HG03469 (cell line): ENCODE measurements around the gene SCN8A.

Experiments
- ATAC-seq: cut with Tn5 transposase; IDR thresholded peaks from one replicate; pipeline ENCODE4 v1.9.1; 2021; ENCODE audit warnings: mild to moderate bottlenecking, moderate library complexity, moderate number of reproducible peaks; ENCODE audit not compliant: unreplicated experiment

The SCN8A gene

DNA sequence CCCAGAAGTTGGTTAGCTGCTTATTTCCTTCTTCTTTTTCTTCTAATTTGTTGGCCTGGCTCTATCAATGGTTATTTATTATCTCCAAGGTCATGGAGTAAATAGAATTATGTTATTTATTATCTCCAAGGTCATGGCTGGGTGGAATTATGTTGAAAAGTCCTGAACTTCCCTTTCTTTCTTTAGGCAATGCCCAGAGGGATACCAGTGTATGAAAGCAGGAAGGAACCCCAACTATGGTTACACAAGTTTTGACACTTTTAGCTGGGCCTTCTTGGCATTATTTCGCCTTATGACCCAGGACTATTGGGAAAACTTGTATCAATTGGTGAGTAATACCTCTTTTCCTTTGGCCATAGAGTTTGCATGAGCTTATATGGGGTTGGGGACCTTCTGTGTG, 111.6 kb downstream of the SCN8A start:
- no peak for ATAC-seq

- no peak for ATAC-seq
Observed at GRCh38 chr12:51705450-51705849, 114.4 kb downstream of the SCN8A start.

DNA sequence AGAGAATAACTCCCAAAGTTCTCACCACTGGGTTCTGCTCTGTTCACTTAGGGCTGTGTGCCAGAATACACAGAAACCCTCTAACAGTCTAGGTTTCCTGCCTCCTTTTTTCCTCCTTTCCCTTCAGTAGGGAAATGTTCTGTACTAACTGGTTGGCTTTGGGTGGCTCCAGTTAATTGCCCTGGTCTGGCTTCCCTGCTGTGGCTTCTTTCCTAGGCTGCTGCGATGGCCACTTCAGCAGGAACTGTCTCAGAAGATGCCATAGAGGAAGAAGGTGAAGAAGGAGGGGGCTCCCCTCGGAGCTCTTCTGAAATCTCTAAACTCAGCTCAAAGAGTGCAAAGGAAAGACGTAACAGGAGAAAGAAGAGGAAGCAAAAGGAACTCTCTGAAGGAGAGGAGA, 115.2 kb downstream of the SCN8A start:
- ATAC-seq = no peak

DNA sequence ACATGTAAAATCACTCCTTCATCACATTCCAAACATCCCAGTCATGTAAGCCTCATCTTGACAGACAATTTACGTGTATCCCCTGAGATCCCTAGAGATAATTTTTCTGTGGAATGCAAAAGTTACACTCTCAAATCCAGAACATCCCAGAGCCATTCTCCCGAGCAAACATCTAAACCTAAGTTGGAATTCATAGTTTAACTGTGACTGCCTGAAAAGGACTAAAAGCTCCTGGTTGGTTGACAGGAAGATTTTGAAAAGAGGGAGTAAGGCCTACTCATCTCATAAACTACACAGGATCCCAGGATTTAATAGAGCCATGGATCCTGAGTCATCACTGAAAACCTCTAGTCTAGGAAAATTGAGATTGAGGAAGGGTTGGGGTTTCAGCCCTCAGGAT, 123.6 kb downstream of the SCN8A start:
- no peak for ATAC-seq

DNA sequence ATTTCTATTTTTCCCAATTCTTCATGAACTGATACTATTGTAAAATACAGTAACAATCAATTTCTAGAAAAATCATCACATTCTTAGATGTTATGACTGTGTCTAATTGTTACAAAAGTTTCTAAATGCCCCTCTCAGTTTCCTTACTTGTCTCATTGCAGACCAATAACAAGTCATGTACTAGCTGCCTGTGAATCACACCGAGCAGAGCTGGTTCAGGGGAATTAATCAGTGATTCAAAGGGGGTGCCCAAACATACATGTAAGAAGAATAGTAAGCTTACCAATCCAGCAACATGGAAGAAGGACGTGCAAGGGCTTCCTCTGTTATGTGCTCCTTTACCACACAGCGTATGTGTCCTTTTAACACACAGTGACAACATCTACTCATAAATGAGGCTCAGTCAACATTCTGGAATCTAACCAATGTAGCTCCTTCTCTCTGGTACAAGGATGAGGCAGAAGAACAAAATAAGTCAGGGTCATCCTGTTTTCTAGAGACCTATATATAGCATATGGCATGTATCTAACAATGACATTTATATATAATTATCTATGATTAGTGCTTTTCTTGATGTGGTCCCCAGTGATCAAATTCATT, 126.4 kb downstream of the SCN8A start:
- no peak for ATAC-seq

DNA sequence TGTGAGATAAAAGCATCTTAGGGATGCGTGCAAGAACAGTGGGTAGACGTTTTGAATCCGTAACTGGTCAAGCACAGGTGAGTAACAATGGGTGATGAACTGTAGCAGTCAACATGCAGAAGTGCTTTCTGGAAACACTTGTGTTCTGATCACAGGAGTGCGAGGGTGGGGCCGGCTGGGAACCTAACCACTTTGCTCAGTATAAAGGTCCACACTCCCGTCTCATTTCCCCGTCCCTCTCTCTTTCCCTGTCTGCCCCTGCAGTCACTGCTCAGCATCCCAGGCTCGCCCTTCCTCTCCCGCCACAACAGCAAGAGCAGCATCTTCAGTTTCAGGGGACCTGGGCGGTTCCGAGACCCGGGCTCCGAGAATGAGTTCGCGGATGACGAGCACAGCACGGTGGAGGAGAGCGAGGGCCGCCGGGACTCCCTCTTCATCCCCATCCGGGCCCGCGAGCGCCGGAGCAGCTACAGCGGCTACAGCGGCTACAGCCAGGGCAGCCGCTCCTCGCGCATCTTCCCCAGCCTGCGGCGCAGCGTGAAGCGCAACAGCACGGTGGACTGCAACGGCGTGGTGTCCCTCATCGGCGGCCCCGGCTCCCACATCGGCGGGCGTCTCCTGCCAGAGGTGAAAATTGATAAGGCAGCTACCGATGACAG, 130.4 kb downstream of the SCN8A start:
- no peak for ATAC-seq

DNA sequence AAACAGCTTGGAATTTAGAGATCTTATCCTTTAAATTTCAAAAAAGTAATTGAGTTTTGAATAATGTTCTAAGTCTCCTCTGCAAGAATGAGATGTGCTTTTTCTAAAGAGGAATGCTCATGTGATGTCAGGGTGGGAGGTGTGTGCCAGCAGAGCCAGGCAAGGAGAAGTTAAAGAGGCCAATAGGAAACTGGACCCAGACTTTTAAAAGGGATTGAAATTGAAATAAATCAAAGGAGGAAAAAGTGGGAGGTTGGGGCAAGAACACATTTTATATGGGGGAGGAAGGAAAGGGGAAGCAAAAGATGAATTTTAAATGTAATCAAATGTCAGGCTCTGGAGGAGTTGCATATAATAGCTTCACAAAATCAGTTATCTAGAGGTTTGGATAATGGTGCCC, 131.4 kb downstream of the SCN8A start:
- ATAC-seq = no peak

DNA sequence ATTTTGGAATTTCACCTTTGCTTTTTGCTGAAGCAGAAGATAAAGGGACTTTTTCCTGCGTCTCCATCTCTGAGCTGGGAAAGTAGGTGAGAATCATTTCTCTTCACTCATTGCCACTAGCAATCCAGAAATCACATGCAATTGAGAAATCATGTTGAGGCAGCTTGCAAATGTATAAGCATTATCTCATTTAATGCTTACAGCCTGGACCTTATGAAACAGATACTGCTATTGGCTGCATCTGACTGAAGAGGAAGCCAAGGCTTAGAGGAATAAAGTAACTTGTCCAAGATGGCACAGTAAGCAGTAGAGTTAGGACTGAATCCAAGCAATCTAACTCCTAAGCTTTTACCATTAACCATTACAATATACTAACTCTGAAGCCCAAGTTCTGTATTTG, 135.1 kb downstream of the SCN8A start:
- ATAC-seq = no peak

DNA sequence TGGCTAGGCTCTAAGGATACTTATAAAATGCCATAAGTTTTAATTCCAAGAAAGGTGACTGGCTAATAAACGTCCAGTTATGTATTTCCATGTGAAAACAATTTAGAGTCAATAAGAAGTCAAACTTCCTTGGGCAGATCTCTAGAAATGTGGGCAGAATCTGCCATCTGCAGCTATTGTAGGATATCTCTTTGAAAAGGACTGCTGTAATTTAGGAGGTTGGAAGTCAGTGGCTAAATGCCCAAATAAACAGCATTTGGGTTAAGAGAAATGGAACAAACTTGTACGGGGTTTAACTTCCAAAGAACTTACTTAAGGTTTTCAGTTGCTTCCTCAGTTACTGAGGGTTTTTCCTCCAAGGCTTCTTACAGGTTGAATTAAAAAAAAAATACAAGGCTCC, 135.9 kb downstream of the SCN8A start:
- ATAC-seq = no peak

GRCh38 chr12:51729331-51729730, 138.3 kb downstream of the SCN8A start:
- ATAC-seq = no peak

DNA sequence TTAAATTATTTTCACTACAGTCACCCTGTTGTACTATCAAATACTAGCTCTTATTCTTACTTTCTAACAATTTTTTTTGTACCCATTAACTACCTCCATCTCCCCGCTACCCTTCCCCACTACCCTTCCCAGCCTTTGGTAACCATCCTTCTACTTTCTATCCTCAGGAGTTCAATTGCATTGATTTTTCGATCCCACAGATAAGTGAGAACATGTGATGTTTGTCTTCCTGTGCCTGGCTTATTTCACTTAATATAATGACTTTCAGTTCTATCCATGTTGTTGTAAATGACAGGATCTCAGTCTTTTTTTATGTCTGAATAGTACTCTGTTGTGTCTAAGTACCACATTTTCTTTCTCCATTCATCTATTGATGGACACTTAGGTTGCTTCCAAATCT, 139.7 kb downstream of the SCN8A start:
- ATAC-seq = no peak

DNA sequence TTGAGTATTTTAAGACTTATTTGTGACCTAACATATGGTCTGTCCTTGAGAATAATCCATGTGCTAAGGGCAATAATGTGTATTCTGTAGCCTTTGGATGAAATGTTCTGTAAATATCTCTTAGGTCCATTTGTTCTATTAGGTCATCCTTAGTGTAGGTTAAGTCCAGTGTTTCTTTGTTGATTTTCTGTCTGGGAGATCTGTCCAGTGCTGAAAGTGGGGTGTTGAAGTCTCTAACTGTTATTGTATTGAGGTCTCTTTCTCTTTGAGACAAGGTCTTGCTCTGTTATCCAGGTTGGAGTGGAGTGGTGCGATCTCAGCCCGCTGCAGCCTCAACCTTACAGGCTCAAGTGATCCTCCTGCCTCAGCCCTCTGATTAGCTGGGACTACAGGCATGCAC, 149.5 kb downstream of the SCN8A start:
- no peak for ATAC-seq

DNA sequence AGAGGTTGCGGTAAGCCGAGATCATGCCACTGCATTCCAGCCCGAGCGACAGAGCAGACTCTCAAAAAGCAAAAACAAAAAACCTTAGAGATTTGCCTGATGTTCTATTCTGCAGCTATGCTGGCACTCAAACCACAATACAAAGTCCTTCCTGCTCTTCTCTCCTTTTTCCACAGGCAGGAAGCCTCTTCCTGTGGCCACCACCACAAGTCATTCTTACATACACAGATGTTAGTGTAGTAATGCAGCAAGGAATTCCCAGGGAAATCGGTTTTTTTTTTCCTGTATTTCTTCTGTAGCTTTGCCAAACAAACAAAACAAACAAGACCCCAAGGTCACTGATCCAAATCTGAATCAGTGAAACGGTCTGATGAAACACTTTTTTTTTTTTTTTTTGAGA, 153.2 kb downstream of the SCN8A start:
- no peak for ATAC-seq

GRCh38 chr12:51744957-51745356, 153.9 kb downstream of the SCN8A start:
- ATAC-seq = no peak

DNA sequence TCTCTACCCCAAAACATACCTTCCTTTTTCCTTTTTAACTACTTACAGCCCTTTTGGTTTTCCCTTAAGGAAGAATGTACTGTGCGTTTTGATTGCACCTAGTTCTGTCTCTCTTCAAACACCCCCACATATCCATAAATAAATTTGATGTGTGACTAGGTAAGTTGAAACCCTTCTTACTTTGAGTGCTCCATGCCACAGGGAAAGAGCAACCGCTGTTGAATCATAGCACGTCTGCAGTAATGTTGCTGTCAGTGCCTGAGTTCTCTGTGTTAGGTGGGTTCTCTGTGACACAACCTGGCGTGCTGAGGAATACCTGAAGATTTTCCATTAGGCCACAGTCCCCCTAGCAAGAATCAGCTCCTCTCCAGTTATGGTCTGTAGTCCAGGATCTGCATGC, 155.4 kb downstream of the SCN8A start:
- no peak for ATAC-seq

DNA sequence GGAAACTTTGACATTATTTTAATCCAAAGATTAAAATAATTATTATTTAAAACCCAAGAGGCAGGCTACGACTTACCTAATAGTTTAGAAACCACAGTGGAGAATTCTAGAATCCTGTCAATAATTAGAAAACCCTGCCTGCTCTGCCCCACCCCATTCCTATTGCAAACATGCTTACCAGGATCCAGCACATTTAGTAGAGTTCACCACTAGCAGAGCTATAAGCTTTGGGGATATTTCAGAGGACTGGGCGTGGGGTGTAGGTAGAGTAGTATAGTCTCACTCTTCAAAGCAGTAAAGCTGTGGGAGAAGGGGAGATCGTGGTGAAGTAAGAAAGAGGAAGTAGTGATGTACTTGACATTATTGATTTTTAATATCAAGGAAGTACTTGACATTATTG, 157.2 kb downstream of the SCN8A start:
- ATAC-seq = no peak

DNA sequence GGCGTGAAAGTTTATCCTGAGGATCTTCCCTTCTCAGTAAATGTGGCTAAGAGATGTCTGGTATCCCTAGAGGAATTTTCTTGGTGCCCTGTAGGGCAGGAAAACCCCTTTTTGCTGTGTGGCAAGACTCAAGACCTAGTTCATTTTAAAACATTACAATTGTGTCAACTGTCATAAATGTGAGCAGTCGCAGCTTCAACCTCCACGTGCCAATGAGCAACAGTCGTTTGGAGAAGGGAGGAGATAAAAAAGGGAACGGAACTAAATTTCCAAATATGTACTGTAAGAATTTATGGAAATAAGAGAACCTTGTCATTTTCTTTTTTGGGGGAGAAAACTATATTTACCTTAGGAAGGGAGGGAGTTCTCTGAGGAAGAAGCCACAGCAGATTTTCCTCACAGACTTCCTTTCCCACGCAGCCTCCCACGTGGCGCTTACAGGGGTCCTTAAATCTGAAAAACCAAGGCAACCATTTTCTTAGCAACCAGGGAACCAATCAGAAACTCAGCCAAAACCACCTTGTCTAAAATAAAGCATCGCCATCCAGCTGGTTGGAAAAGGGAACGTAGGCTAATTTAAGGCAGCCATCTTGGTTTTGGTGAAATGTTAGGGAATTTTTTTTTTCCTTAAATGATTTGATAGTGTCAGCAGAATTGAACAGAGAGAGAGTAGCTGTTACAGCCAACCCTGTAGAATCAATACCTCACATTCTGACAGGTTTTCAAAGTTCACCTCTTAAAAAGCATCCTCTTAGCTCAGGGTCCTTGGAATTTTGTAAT, 158.4 kb downstream of the SCN8A start:
- ATAC-seq = no peak

DNA sequence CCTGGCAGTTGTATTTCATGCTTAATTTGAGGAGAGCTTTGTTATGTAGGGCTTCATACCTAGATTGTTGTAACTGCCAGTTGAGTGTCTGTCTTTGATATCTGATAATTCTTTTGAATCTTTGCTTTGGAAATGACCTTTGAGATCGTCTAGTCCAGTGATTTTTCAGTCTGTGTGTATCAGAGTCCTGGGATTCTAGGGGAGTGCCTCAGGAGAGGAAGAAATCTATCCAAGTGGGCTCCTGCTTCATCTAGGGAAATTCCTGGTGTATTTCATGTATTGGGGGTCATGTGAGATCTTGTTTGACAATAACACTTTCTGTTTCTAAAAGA, 158.9 kb downstream of the SCN8A start:
- no peak for ATAC-seq

DNA sequence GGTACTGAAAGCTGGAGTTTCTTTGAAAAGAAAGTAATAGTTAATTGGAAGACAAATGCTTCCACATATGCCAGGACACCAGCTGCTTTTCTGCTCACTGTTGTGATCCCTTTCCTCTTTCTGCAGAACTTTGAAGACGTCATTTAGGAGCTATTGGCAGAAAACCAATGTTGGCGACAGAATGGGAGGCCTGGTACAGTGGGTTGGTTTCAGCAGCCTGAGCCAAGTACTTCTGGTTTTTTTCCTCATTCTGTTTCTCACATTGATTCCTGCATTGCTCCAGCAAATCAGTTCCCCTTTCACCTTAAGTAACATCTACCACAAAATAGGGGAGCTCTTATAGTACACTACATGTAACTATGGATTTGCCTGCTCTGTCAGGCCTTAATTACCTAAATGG, 160.6 kb downstream of the SCN8A start:
- no peak for ATAC-seq

DNA sequence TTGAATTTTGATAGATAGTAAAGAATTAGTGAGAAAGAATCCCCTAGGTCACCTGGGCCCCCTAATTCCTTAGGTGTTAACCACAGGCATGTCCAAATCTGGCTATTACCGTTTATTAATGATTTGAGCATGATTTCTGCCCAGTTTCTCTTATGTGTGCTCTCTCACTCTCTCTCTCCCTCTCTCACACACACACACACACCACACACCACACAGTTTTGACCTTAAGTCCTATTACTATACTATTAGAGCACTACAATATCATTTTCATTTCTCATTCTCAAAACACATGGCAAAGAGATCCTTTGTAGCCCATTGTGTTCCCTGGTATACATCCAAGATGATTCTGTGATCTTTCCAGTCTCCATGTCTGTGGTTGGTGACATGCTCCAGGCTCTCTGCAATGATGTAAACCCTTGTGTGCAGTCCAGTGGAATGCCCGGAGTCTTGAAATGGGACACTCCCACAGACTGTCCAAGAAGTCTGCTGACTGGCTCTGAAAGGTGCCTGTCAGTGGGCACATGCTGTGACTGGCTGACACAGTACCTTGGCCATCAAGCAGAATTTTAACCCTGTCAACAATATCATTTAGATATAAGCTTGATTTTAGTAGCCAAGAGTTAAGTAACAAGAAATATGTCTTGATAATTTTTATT, 161.3 kb downstream of the SCN8A start:
- no peak for ATAC-seq

DNA sequence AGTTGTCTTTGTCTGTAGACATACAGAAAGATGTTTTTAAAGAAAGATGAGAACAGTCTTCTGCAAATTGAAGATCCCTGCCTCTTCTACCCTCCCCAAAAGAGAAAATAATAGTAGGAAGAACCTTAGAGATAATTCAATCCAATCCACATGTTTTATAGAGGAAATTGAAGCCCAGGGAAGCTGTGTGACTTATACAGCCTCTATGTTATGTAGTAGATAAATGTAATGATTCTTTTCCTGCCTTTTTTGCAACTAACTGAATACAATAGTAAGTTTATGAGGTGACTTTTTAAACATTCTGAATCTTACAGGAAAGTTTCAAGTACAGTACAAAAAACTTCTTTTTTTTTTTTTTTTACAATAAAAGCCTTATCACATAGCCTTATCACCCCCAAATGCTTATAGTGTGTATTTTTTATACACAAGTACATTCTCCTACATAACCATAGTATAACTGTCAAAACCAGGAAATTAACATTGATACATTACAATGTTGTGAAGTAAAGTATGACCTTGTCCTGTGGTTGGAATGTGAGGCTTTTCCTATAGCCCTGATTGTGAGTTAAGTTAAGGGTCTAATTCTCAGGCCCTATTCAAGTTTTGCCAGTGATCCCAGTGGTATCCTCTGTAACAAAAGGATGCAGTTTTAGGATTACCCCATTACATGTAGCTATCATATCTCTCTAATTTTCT, 163.1 kb downstream of the SCN8A start:
- no peak for ATAC-seq
